ENCODE data around the gene FH. TPM values are rescaled to one million over a fixed set of nuclear protein-coding genes. Genes with fewer than 3 reads are reported as not detected.

Gene FH
- total and polyA plus RNA-seq, 10 of the 15 experiments (the other 5 are each of a cell fraction or from before 2014, with no cell fraction given): 44.7 to 124 (median 76.2) TPM

DNA sequence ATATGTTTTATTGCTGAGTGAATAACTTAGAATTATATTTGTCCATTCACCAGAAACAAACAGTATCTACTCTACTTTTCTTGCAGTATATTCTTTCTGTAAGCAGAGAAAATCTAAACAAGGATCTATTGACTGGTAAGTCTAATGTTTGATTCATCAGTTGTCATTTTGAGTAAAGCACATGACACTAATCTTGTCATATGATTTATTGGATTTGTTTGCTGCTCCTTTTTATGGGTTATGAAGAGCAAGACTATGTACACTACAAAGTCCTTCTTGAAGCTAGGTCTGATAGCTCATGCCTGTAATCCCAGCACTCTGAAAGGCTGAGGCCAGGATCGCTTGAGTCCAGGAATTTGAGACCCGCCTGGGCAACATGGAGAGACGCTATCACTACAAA lies 36.0 kb upstream of the FH start (continued):
- TF ChIP-seq, protein P1, sequence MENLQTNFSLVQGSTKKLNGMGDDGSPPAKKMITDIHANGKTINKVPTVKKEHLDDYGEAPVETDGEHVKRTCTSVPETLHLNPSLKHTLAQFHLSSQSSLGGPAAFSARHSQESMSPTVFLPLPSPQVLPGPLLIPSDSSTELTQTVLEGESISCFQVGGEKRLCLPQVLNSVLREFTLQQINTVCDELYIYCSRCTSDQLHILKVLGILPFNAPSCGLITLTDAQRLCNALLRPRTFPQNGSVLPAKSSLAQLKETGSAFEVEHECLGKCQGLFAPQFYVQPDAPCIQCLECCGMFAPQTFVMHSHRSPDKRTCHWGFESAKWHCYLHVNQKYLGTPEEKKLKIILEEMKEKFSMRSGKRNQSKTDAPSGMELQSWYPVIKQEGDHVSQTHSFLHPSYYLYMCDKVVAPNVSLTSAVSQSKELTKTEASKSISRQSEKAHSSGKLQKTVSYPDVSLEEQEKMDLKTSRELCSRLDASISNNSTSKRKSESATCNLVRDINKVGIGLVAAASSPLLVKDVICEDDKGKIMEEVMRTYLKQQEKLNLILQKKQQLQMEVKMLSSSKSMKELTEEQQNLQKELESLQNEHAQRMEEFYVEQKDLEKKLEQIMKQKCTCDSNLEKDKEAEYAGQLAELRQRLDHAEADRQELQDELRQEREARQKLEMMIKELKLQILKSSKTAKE (IDR thresholded peaks at IDR 0.05; ENCODE audit: low read depth, poor library complexity, severe bottlenecking): no peak
- no peak for TF ChIP-seq SIN3A (IDR thresholded peaks at IDR 0.05; ENCODE audit: low read depth, low read length)

DNA sequence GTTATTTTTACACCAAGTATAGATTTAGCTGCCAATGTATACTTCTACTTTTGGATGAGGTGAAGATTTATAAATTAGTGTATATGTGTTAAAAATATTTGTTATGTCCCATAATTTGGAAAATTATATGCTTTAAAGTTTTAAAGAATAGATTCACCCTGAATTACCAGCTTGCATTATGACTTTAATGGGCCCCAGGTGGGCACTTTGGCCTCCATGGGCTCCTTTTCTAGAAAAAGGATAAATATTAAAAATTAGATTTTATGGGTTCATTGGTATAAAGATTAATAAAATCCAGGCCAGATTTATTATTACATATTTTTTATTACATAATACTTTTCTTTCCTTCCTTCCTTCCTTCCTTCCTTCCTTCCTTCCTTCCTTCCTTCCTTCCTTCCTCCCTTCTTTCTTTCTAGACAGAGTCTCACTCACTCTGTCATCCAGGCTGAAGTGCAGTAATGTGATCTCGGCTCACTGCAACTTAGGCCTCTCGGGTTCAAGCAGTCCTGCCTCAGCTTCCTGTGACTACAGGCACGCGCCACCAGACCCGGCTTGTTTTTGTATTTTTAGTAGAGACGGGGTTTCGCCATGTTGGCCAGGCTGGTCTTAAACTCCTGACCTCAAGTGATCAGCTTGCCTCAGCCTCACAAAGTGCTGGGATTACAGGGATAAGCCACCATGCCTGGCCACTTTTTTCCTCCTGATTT lies 34.5 kb upstream of the FH start:
- WGBS (ENCODE audit: insufficient coverage, insufficient replicate concordance, low lambda C conversion rate, missing lambda C conversion rate): 87% methylated on average over 7 of the region's 7 CpGs
- BruUV-seq (replicated peaks): no TSS peak
- Histone ChIP-seq H2AFZ (ENCODE audit: control insufficient read depth, low read depth, low read length) (no peak overlapping the region), H3K27me3 (replicated peaks in 1 of 2; ENCODE audit: control insufficient read depth in 2 of 2, insufficient read depth in 2 of 2, low read length in 1 of 2) (no peaks in the 10 kb centered on the region), H3K9ac (ENCODE audit: control insufficient read depth, insufficient read depth, low read length) (no peak overlapping the region), H3K79me2 (ENCODE audit: control insufficient read depth, insufficient read depth, low read length) (no peaks in the 10 kb centered on the region), H3K27ac (ENCODE audit: control insufficient read depth, insufficient read depth) (no peak overlapping the region), H4K20me1 (ENCODE audit: control insufficient read depth, insufficient read depth) (no peaks in the 10 kb centered on the region), H3K4me2 (ENCODE audit: control insufficient read depth, insufficient read depth) (no peak overlapping the region), H3K9me3 (replicated peaks; ENCODE audit: control insufficient read depth, insufficient read depth, low read length) (no peaks in the 10 kb centered on the region), H3K4me1 (ENCODE audit: control insufficient read depth, insufficient read depth, low read length) (peaks cover 6% of the 10 kb centered on the region), H3K4me3 (no peak overlapping the region), H3K36me3 (ENCODE audit: control insufficient read depth in 2 of 2, insufficient read depth in 2 of 2, low read length in 1 of 2) (no peaks in the 10 kb centered on the region)
- SMC1A ChIA-PET (ENCODE audit: uncharacterized antibody, unreplicated experiment): interaction anchor here (1.3 kb wide), 1 partner anchor 9 kb away, joined by 3 read pairs; no protein-coding TSS in a partner anchor
- CTCF ChIA-PET: no interaction called here
- intact Hi-C loops (cut with micrococcal nuclease; ENCODE audit: unreplicated experiment): loop anchor here (2.0 kb wide), 1 partner anchor 21 kb away; the partner anchor contains the start of gene KMO
- in situ Hi-C loops (cut with MboI): no loop called here
- FAIRE-seq (no peak), DNase-seq (ENCODE audit: low read depth, low spot score) (no peak), ATAC-seq (no peak)
- RAD21 ChIA-PET (ENCODE audit: unreplicated experiment): no interaction called here
- POLR2A ChIA-PET: no interaction called here
- TF ChIP-seq ZNF384 (IDR thresholded peaks at IDR 0.05; ENCODE audit: borderline replicate concordance, low read depth, low read length): no peak
- no peak for TF ChIP-seq SREBF1 (IDR thresholded peaks at IDR 0.05; ENCODE audit: low read length)
- TF ChIP-seq IKZF1 (conservative IDR thresholded peaks at IDR 0.05): no peak
- TF ChIP-seq, protein P2, sequence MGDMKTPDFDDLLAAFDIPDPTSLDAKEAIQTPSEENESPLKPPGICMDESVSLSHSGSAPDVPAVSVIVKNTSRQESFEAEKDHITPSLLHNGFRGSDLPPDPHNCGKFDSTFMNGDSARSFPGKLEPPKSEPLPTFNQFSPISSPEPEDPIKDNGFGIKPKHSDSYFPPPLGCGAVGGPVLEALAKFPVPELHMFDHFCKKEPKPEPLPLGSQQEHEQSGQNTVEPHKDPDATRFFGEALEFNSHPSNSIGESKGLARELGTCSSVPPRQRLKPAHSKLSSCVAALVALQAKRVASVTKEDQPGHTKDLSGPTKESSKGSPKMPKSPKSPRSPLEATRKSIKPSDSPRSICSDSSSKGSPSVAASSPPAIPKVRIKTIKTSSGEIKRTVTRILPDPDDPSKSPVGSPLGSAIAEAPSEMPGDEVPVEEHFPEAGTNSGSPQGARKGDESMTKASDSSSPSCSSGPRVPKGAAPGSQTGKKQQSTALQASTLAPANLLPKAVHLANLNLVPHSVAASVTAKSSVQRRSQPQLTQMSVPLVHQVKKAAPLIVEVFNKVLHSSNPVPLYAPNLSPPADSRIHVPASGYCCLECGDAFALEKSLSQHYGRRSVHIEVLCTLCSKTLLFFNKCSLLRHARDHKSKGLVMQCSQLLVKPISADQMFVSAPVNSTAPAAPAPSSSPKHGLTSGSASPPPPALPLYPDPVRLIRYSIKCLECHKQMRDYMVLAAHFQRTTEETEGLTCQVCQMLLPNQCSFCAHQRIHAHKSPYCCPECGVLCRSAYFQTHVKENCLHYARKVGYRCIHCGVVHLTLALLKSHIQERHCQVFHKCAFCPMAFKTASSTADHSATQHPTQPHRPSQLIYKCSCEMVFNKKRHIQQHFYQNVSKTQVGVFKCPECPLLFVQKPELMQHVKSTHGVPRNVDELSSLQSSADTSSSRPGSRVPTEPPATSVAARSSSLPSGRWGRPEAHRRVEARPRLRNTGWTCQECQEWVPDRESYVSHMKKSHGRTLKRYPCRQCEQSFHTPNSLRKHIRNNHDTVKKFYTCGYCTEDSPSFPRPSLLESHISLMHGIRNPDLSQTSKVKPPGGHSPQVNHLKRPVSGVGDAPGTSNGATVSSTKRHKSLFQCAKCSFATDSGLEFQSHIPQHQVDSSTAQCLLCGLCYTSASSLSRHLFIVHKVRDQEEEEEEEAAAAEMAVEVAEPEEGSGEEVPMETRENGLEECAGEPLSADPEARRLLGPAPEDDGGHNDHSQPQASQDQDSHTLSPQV (IDR thresholded peaks at IDR 0.05): no peak
- no peak for TF ChIP-seq ZZZ3 (IDR thresholded peaks at IDR 0.05; ENCODE audit: control insufficient read depth, insufficient read length, low read depth)
- TF ChIP-seq, protein P3, sequence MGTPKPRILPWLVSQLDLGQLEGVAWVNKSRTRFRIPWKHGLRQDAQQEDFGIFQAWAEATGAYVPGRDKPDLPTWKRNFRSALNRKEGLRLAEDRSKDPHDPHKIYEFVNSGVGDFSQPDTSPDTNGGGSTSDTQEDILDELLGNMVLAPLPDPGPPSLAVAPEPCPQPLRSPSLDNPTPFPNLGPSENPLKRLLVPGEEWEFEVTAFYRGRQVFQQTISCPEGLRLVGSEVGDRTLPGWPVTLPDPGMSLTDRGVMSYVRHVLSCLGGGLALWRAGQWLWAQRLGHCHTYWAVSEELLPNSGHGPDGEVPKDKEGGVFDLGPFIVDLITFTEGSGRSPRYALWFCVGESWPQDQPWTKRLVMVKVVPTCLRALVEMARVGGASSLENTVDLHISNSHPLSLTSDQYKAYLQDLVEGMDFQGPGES (IDR thresholded peaks at IDR 0.05): no peak
- TF ChIP-seq POLR2AphosphoS2 (IDR thresholded peaks at IDR 0.05; ENCODE audit: low read depth, low read length): no peak
- no peak for TF ChIP-seq NR2C1 (IDR thresholded peaks at IDR 0.05)
- TF ChIP-seq RBBP5 (conservative IDR thresholded peaks at IDR 0.05): no peak
